Neural progenitor cell (in vitro differentiated cells): ENCODE results near the gene SCAMP1. TPM values are rescaled to one million over a fixed set of nuclear protein-coding genes. Genes with fewer than 3 reads are reported as not detected.

Source experiments
- DNase-seq: peaks from one replicate; pipeline ENCODE4 v3.0.0-alpha.2; 2016; ENCODE audit warnings: low spot score
- H2AFZ ChIP-seq: fragments of 200-600 bp; sonication (generic); replicated peaks from 2 replicates; pipeline ENCODE4 v1.6.1; 2016; ENCODE audit warnings: antibody characterized with exemption
- H3F3A ChIP-seq: fragments of 200-600 bp; sonication (generic); 2 replicates; pipeline ENCODE4 v1.6.1; 2016; ENCODE audit warnings: antibody characterized with exemption, low read depth
- H3K27ac ChIP-seq: fragments of 200-600 bp; sonication (generic); 2 replicates; pipeline ENCODE4 v1.5.1; 2016; ENCODE audit warnings: mild to moderate bottlenecking
- H3K27me3 ChIP-seq: fragments of 200-600 bp; sonication (generic); 2 replicates; pipeline ENCODE4 v1.6.1; 2016; ENCODE audit warnings: mild to moderate bottlenecking, moderate library complexity
- H3K36me3 ChIP-seq: fragments of 200-600 bp; sonication (generic); 2 replicates; pipeline ENCODE4 v1.5.1; 2016
- H3K4me1 ChIP-seq: fragments of 200-600 bp; sonication (generic); 2 replicates; pipeline ENCODE4 v1.6.1; 2016; ENCODE audit warnings: mixed run types
- H3K4me2 ChIP-seq: fragments of 200-600 bp; sonication (generic); 2 replicates; pipeline ENCODE4 v1.6.1; 2016
- H3K4me3 ChIP-seq: fragments of 200-600 bp; sonication (generic); 2 replicates; pipeline ENCODE4 v1.5.1; 2016
- H3K79me2 ChIP-seq: fragments of 200-600 bp; sonication (generic); 2 replicates; pipeline ENCODE4 v1.6.1; 2016; ENCODE audit warnings: low read depth
- H3K9ac ChIP-seq: fragments of 200-600 bp; sonication (generic); 2 replicates; pipeline ENCODE4 v1.6.1; 2016
- H3K9me3 ChIP-seq: fragments of 200-600 bp; sonication (generic); 2 replicates; pipeline ENCODE4 v1.5.1; 2016; ENCODE audit warnings: low read depth
- H4K20me1 ChIP-seq: fragments of 200-600 bp; sonication (generic); 2 replicates; pipeline ENCODE4 v1.6.1; 2016; ENCODE audit warnings: low read depth
- H3K27ac Mint-ChIP-seq: 3 replicates; pipeline ENCODE4 v1.8.0; 2021; ENCODE audit warnings: mixed read lengths
- H3K27me3 Mint-ChIP-seq: 2 replicates; pipeline ENCODE4 v1.8.0; 2022; ENCODE audit warnings: low read depth, mild to moderate bottlenecking, inconsistent platforms, moderate library complexity, mixed read lengths; ENCODE audit not compliant: insufficient read depth
- H3K36me3 Mint-ChIP-seq: 3 replicates; pipeline ENCODE4 v1.8.0; 2021; ENCODE audit warnings: mixed read lengths
- H3K4me1 Mint-ChIP-seq: 3 replicates; pipeline ENCODE4 v1.8.0; 2021; ENCODE audit warnings: mixed read lengths
- H3K4me3 Mint-ChIP-seq: 3 replicates; pipeline ENCODE4 v1.8.0; 2021; ENCODE audit warnings: mild to moderate bottlenecking, moderate library complexity, mixed read lengths
- H3K9me3 Mint-ChIP-seq: 3 replicates; pipeline ENCODE4 v1.8.0; 2020; ENCODE audit warnings: mixed read lengths
- CTCF ChIP-seq: fragments of 200-600 bp; sonication (generic); IDR thresholded peaks from 2 replicates; pipeline ENCODE4 v1.5.1; 2017; ENCODE audit warnings: antibody characterized with exemption, mild to moderate bottlenecking
- EZH2 ChIP-seq: fragments of 200-600 bp; sonication (generic); IDR thresholded peaks from 2 replicates; pipeline ENCODE4 v1.6.1; 2017; ENCODE audit warnings: antibody characterized with exemption, mild to moderate bottlenecking, moderate library complexity
- EZH2phosphoT487 ChIP-seq: fragments of 200-600 bp; sonication (generic); IDR thresholded peaks from 2 replicates; pipeline ENCODE4 v1.6.1; 2017; ENCODE audit warnings: antibody characterized with exemption
- total RNA-seq: library from RNA; depleted of rRNA; stranded (reverse); fragments of >200 nt; gene quantifications from 2 replicates; pipeline ENCODE4 v1.2.3, GENCODE V29; 2015; ENCODE audit warnings: low replicate concordance

Gene SCAMP1
- total RNA-seq, 1 donor from 2014 or later: 110 TPM

- Histone ChIP-seq H3K4me2 (no peak overlapping the region), H3K36me3 (peaks cover 6% of the 10 kb centered on the region), H3K79me2 (no peaks in the 10 kb centered on the region), H3K4me3 (no peak overlapping the region), H3K4me1 (no peaks in the 10 kb centered on the region), H3K9ac (no peak overlapping the region), H3F3A (no peaks in the 10 kb centered on the region), H3K27me3 (no peaks in the 10 kb centered on the region), H3K9me3 (no peaks in the 10 kb centered on the region), H4K20me1 (no peaks in the 10 kb centered on the region), H2AFZ (no peak overlapping the region), H3K27ac (no peak overlapping the region)
- Mint-ChIP-seq H3K27me3 (no peaks in the 10 kb centered on the region), H3K27ac (no peak overlapping the region), H3K4me1 (no peaks in the 10 kb centered on the region), H3K9me3 (no peaks in the 10 kb centered on the region), H3K4me3 (no peak overlapping the region), H3K36me3 (peaks cover 2% of the 10 kb centered on the region)
- DNase-seq: no peak
- TF ChIP-seq EZH2 (no peak), EZH2phosphoT487 (no peak), CTCF (no peak)
These were observed 116.4 kb downstream of the SCAMP1 start for GRCh38 chr5:78476795-78477194.

GRCh38 chr5:78482948-78483347 is 122.5 kb downstream of the SCAMP1 start:
- Histone ChIP-seq H3K79me2 (no peaks in the 10 kb centered on the region), H3K27me3 (no peaks in the 10 kb centered on the region), H3K27ac (no peak overlapping the region), H2AFZ (no peak overlapping the region), H3K36me3 (no peaks in the 10 kb centered on the region), H4K20me1 (no peaks in the 10 kb centered on the region), H3K9ac (no peak overlapping the region), H3K9me3 (no peaks in the 10 kb centered on the region), H3K4me2 (no peak overlapping the region), H3K4me1 (no peaks in the 10 kb centered on the region), H3F3A (no peaks in the 10 kb centered on the region), H3K4me3 (no peak overlapping the region)
- Mint-ChIP-seq H3K27ac (no peak overlapping the region), H3K4me3 (no peak overlapping the region), H3K27me3 (peaks cover 2% of the 10 kb centered on the region), H3K36me3 (peaks cover 10% of the 10 kb centered on the region), H3K4me1 (peaks cover 4% of the 10 kb centered on the region), H3K9me3 (no peaks in the 10 kb centered on the region)
- TF ChIP-seq CTCF (no peak), EZH2phosphoT487 (no peak), EZH2 (no peak)
- no peak for DNase-seq

GRCh38 chr5:78483809-78484521 is 123.5 kb downstream of the SCAMP1 start:
- Histone ChIP-seq H3K9ac (no peak overlapping the region), H3K79me2 (no peaks in the 10 kb centered on the region)
- no peak overlapping the region for H3K27ac Mint-ChIP-seq

More at GRCh38 chr5:78483809-78484521, 123.5 kb downstream of the SCAMP1 start:
- H3K36me3 ChIP-seq: no peaks in the 10 kb centered on the region
- DNase-seq: no peak
- TF ChIP-seq EZH2 (no peak), EZH2phosphoT487 (no peak), CTCF (no peak)
- H3K4me2 ChIP-seq: no peak overlapping the region
- Mint-ChIP-seq H3K27me3 (peaks cover 2% of the 10 kb centered on the region), H3K9me3 (no peaks in the 10 kb centered on the region), H3K4me3 (no peak overlapping the region), H3K36me3 (peaks cover 19% of the 10 kb centered on the region), H3K4me1 (peaks cover 4% of the 10 kb centered on the region)
- H3K4me3 ChIP-seq: no peak overlapping the region
- H3K4me1 ChIP-seq: no peaks in the 10 kb centered on the region
- H3F3A ChIP-seq: no peaks in the 10 kb centered on the region
- no peak overlapping the region for H3K27ac ChIP-seq
- no peaks in the 10 kb centered on the region for H4K20me1 ChIP-seq
- no peak overlapping the region for H2AFZ ChIP-seq
- H3K27me3 ChIP-seq: no peaks in the 10 kb centered on the region
- no peaks in the 10 kb centered on the region for H3K9me3 ChIP-seq
